Medulla oblongata (tissue), 1 donor: ENCODE measurements around the gene AGAP3.

ENCODE experiments used
- DNase-seq: peaks from one replicate; pipeline ENCODE4 v3.0.0-alpha.2; 2015; ENCODE audit errors: extremely low spot score

The AGAP3 gene

GRCh38 chr7:151152643-151153513 lies 66.6 kb downstream of the AGAP3 start:
- DNase-seq, result no peak

GRCh38 chr7:151157645-151158329 lies 71.5 kb downstream of the AGAP3 start:
- no peak for DNase-seq

GRCh38 chr7:151161757-151162156 lies 75.5 kb downstream of the AGAP3 start:
- DNase-seq, result no peak

GRCh38 chr7:151166629-151167196 lies 80.4 kb downstream of the AGAP3 start:
- no peak for DNase-seq

GRCh38 chr7:151167197-151167961 lies 81.1 kb downstream of the AGAP3 start, which contains the start of gene GBX1:
Gene GBX1 (minus strand): TSS chr7:151167694. CDS start chr7:151167548, 146 bp downstream.
- DNase-seq, result no peak

GRCh38 chr7:151168003-151168786 lies 81.9 kb downstream of the AGAP3 start:
- peak; percentile 17 for DNase-seq

GRCh38 chr7:151168787-151169162 lies 82.5 kb downstream of the AGAP3 start:
- no peak for DNase-seq

- peak; percentile 90 for DNase-seq
Measured at GRCh38 chr7:151172273-151173141, 86.2 kb downstream of the AGAP3 start.

- no peak for DNase-seq
Measured at GRCh38 chr7:151173386-151174245, 87.3 kb downstream of the AGAP3 start.

- no peak for DNase-seq
Measured at GRCh38 chr7:151174246-151175046, 88.2 kb downstream of the AGAP3 start.

- DNase-seq, result no peak
Measured at GRCh38 chr7:151175047-151175792, 88.9 kb downstream of the AGAP3 start.

GRCh38 chr7:151175793-151176311 lies 89.6 kb downstream of the AGAP3 start:
- no peak for DNase-seq

GRCh38 chr7:151176401-151176800 lies 90.1 kb downstream of the AGAP3 start:
- DNase-seq, result no peak

GRCh38 chr7:151177310-151177709 lies 91.0 kb downstream of the AGAP3 start:
- DNase-seq, result no peak

- peak; percentile 18 for DNase-seq
Measured at GRCh38 chr7:151178236-151178635, 92.0 kb downstream of the AGAP3 start.

- no peak for DNase-seq
Measured at GRCh38 chr7:151178831-151179230, 92.6 kb downstream of the AGAP3 start.

GRCh38 chr7:151179287-151179860 lies 93.1 kb downstream of the AGAP3 start:
- DNase-seq, result no peak
